Activated T-cell treated with anti-CD3 and anti-CD28 coated beads, Interleukin-2, amount 50 U/mL, for 4 hours (primary cell): ENCODE results near the gene GBGT1. TPM values are rescaled to one million over a fixed set of nuclear protein-coding genes. Genes with fewer than 3 reads are reported as not detected.
A peak's percentile ranks its signal among the peaks of the same experiment; 100 is the strongest.

Experiments used
- ATAC-seq, 2 donors: fragments of 200-7000 bp; cut with Tn5 transposase; one replicate each; pipeline ENCODE4 v1.10.0; 2021
- DNase-seq: peaks from one replicate; pipeline ENCODE4 v3.0.0-alpha.2; 2020
- H3K27me3 Mint-ChIP-seq: one replicate; pipeline ENCODE4 v1.8.0; 2021; ENCODE audit warnings: low read depth, mixed read lengths
- H3K36me3 Mint-ChIP-seq: one replicate; pipeline ENCODE4 v1.8.0; 2022; ENCODE audit warnings: mixed read lengths; ENCODE audit not compliant: insufficient read depth
- H3K4me1 Mint-ChIP-seq: one replicate; pipeline ENCODE4 v1.8.0; 2021; ENCODE audit warnings: low read depth, mixed read lengths
- H3K4me3 Mint-ChIP-seq: one replicate; pipeline ENCODE4 v1.8.0; 2021; ENCODE audit warnings: mild to moderate bottlenecking, moderate library complexity, mixed read lengths
- H3K9me3 Mint-ChIP-seq: one replicate; pipeline ENCODE4 v1.8.0; 2021; ENCODE audit warnings: mixed read lengths
- total RNA-seq, 3 donors: library from RNA; stranded (reverse); gene quantifications; one replicate each; pipeline ENCODE4 v1.2.1, GENCODE V29; 2021

The GBGT1 gene
- total RNA-seq, 3 donors from 2014 or later: 3.0 to 3.3 (median 3.2) TPM

GRCh38 chr9:133124123-133124906 lies 39.4 kb downstream of the GBGT1 start:
- Mint-ChIP-seq H3K9me3 (no peaks in the 10 kb centered on the region), H3K4me1 (peaks cover 72% of the 10 kb centered on the region), H3K36me3 (no peaks in the 10 kb centered on the region), H3K27me3 (no peaks in the 10 kb centered on the region), H3K4me3 (no peak overlapping the region)
- ATAC-seq (no peak), DNase-seq (no peak)

GRCh38 chr9:133122935-133123611 lies 40.6 kb downstream of the GBGT1 start:
- H3K4me3 Mint-ChIP-seq: no peak overlapping the region
- DNase-seq (no peak), ATAC-seq (no peak)
- no peaks in the 10 kb centered on the region for H3K27me3 Mint-ChIP-seq
- peaks cover 73% of the 10 kb centered on the region for H3K4me1 Mint-ChIP-seq
- no peaks in the 10 kb centered on the region for H3K36me3 Mint-ChIP-seq
- H3K9me3 Mint-ChIP-seq: no peaks in the 10 kb centered on the region

GRCh38 chr9:133122605-133122934 lies 41.1 kb downstream of the GBGT1 start:
- H3K9me3 Mint-ChIP-seq: no peaks in the 10 kb centered on the region
- no peak overlapping the region for H3K4me3 Mint-ChIP-seq
- DNase-seq (no peak), ATAC-seq (no peak)
- peaks cover 73% of the 10 kb centered on the region for H3K4me1 Mint-ChIP-seq
- no peaks in the 10 kb centered on the region for H3K27me3 Mint-ChIP-seq
- H3K36me3 Mint-ChIP-seq: no peaks in the 10 kb centered on the region

GRCh38 chr9:133121915-133122550 lies 41.7 kb downstream of the GBGT1 start:
- Mint-ChIP-seq H3K36me3 (peaks cover 2% of the 10 kb centered on the region), H3K9me3 (no peaks in the 10 kb centered on the region), H3K4me3 (peak overlapping the region; percentile 70), H3K4me1 (peaks cover 73% of the 10 kb centered on the region), H3K27me3 (no peaks in the 10 kb centered on the region)
- no peak for DNase-seq
- ATAC-seq: no peak

GRCh38 chr9:133121198-133121914 lies 42.4 kb downstream of the GBGT1 start, which contains the start of gene RALGDS:
Gene RALGDS, minus strand, starts transcription at chr9:133121240. Its CDS starts 86 bp downstream, at chr9:133121154.
- peak within 1 kb of the TSS; percentile 76 for H3K4me3 Mint-ChIP-seq
- H3K36me3 Mint-ChIP-seq: peaks cover 2% of the 10 kb centered on the region
- H3K27me3 Mint-ChIP-seq: no peaks in the 10 kb centered on the region
- H3K9me3 Mint-ChIP-seq: no peaks in the 10 kb centered on the region
- peaks cover 71% of the 10 kb centered on the region for H3K4me1 Mint-ChIP-seq
- DNase-seq: peak; percentile 90
- peak; percentile 88 to 90 for ATAC-seq

GRCh38 chr9:133120501-133121197 lies 43.1 kb downstream of the GBGT1 start:
- peak overlapping the region; percentile 76 for H3K4me3 Mint-ChIP-seq
- H3K27me3 Mint-ChIP-seq: no peaks in the 10 kb centered on the region
- DNase-seq (no peak), ATAC-seq (no peak)
- H3K9me3 Mint-ChIP-seq: no peaks in the 10 kb centered on the region
- peaks cover 2% of the 10 kb centered on the region for H3K36me3 Mint-ChIP-seq
- H3K4me1 Mint-ChIP-seq: peaks cover 70% of the 10 kb centered on the region

GRCh38 chr9:133119846-133120500 lies 43.7 kb downstream of the GBGT1 start:
- DNase-seq (no peak), ATAC-seq (no peak)
- Mint-ChIP-seq H3K9me3 (no peaks in the 10 kb centered on the region), H3K4me3 (peak overlapping the region; percentile 76), H3K27me3 (no peaks in the 10 kb centered on the region), H3K36me3 (peaks cover 2% of the 10 kb centered on the region), H3K4me1 (peaks cover 73% of the 10 kb centered on the region)

- ATAC-seq (no peak), DNase-seq (no peak)
- no peaks in the 10 kb centered on the region for H3K9me3 Mint-ChIP-seq
- H3K4me3 Mint-ChIP-seq: peak overlapping the region; percentile 59
- H3K27me3 Mint-ChIP-seq: no peaks in the 10 kb centered on the region
- H3K36me3 Mint-ChIP-seq: peaks cover 2% of the 10 kb centered on the region
- H3K4me1 Mint-ChIP-seq: peaks cover 73% of the 10 kb centered on the region
Observed at GRCh38 chr9:133119103-133119845, 44.4 kb downstream of the GBGT1 start.

GRCh38 chr9:133118568-133118967 lies 45.1 kb downstream of the GBGT1 start:
- DNase-seq: no peak
- H3K36me3 Mint-ChIP-seq: peaks cover 2% of the 10 kb centered on the region
- ATAC-seq: no peak

GRCh38 chr9:133118179-133118520 lies 45.6 kb downstream of the GBGT1 start:
- Mint-ChIP-seq H3K4me1 (peaks cover 77% of the 10 kb centered on the region), H3K36me3 (peaks cover 2% of the 10 kb centered on the region), H3K9me3 (no peaks in the 10 kb centered on the region), H3K27me3 (no peaks in the 10 kb centered on the region), H3K4me3 (no peak overlapping the region)
- ATAC-seq (no peak), DNase-seq (no peak)

More at GRCh38 chr9:133118568-133118967, 45.1 kb downstream of the GBGT1 start:
- Mint-ChIP-seq H3K9me3 (no peaks in the 10 kb centered on the region), H3K4me1 (peaks cover 73% of the 10 kb centered on the region), H3K27me3 (no peaks in the 10 kb centered on the region), H3K4me3 (peak overlapping the region; percentile 59)

GRCh38 chr9:133117271-133118178 lies 46.2 kb downstream of the GBGT1 start:
- DNase-seq (no peak), ATAC-seq (no peak)
- Mint-ChIP-seq H3K27me3 (no peaks in the 10 kb centered on the region), H3K36me3 (peaks cover 2% of the 10 kb centered on the region), H3K4me3 (no peak overlapping the region), H3K4me1 (peaks cover 80% of the 10 kb centered on the region), H3K9me3 (no peaks in the 10 kb centered on the region)
